ENCODE data around the gene MAGI2. TPM values are rescaled to one million over a fixed set of nuclear protein-coding genes. Genes with fewer than 3 reads are reported as not detected.

Gene MAGI2
- total RNA-seq, 1 experiment from 2014 or later: 0.22 TPM

DNA sequence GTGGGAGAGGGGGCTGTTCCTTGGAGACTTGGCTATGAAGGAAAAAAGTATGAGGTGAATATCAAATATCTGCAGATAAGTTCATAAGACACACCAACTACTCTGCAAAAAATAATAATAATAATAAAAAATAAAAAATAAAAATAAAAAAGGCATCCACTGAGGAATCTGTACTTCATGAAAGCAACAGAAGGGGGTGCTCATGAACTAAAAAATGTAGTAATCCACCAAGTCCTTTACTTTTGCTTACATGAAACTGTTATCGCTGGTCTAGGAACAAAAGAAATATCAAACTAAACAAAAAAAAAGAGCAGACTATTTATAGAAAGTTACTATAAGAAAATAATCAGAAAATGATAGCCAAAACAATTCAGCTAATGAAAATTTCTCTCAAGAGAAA is 1075.9 kb downstream of the MAGI2 start:
- Histone ChIP-seq H3K79me2 (ENCODE audit: insufficient read depth, low read length) (no peaks in the 10 kb centered on the region), H3K4me2 (ENCODE audit: low read length) (no peak overlapping the region), H3K9me3 (ENCODE audit: control insufficient read depth in 1 of 2, insufficient read depth in 1 of 2, low read depth in 1 of 2, low read length in 2 of 2) (no peaks in the 10 kb centered on the region), H2AFZ (ENCODE audit: low read depth, low read length, poor library complexity, severe bottlenecking) (no peak overlapping the region), H3K9ac (ENCODE audit: low read length) (no peak overlapping the region), H3K36me3 (ENCODE audit: control insufficient read depth in 1 of 2, insufficient read depth in 2 of 2, low read length in 2 of 2) (no peaks in the 10 kb centered on the region), H3K9me2 (ENCODE audit: insufficient read depth) (no peaks in the 10 kb centered on the region), H3K4me3 (replicated peaks in 1 of 2; ENCODE audit: low read depth in 1 of 2, low read length in 2 of 2) (no peak overlapping the region), H4K20me1 (ENCODE audit: insufficient read depth) (no peaks in the 10 kb centered on the region), H3K27ac (ENCODE audit: low read depth, low read length) (no peak overlapping the region), H3K4me1 (ENCODE audit: control insufficient read depth in 1 of 2, insufficient read depth in 2 of 2, low read length in 2 of 2) (no peaks in the 10 kb centered on the region), H3K27me3 (ENCODE audit: insufficient read depth, low read length) (peaks cover 20% of the 10 kb centered on the region; the same call in 1 of the 2 replicates)
- RAD21 ChIA-PET (ENCODE audit: low non-redundant PET in 1 of 2, low total read pairs in 2 of 2, uncharacterized antibody in 2 of 2, unreplicated experiment in 2 of 2): no interaction called here
- TF ChIP-seq RAD21 (IDR thresholded peaks at IDR 0.05; ENCODE audit: low read depth) (0 out of 2 replicates have a peak, but pooled peaks have one; percentile 7), SIN3A (IDR thresholded peaks at IDR 0.05; ENCODE audit: low read depth) (no peak)
- intact Hi-C loops (cut with micrococcal nuclease): no loop called here
- CTCF ChIA-PET: no interaction called here
- POLR2A ChIA-PET: no interaction called here
- no TSS peak for BruUV-seq (replicated peaks)
- ATAC-seq (no peak), DNase-seq (ENCODE audit: low read depth, low spot score) (no peak)

DNA sequence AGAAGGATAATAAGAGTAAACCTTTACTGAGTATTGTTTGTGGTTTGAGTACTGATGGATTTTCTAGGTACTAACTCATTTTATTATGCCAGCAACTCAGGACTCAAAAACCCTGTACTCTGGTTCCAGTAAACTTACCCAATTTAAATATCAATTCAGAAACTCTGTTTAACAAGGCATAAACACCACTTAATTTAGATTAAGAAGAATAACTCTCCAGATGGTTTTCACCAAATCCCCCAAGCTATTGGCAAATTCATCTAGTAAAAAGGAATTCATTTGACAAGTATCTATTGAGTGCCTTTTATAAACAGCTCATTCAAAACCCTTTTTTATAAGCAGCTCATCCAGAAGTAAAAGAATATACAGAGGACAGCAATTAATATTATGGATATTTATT is 1082.5 kb downstream of the MAGI2 start:
- Histone ChIP-seq H3K4me2 (ENCODE audit: low read length) (no peak overlapping the region), H4K20me1 (ENCODE audit: insufficient read depth) (no peaks in the 10 kb centered on the region), H3K9ac (ENCODE audit: low read length) (no peak overlapping the region), H3K79me2 (ENCODE audit: insufficient read depth, low read length) (no peaks in the 10 kb centered on the region), H3K36me3 (ENCODE audit: control insufficient read depth in 1 of 2, insufficient read depth in 2 of 2, low read length in 2 of 2) (no peaks in the 10 kb centered on the region), H3K9me2 (ENCODE audit: insufficient read depth) (no peaks in the 10 kb centered on the region), H3K4me3 (replicated peaks in 1 of 2; ENCODE audit: low read depth in 1 of 2, low read length in 2 of 2) (no peak overlapping the region), H3K27me3 (ENCODE audit: insufficient read depth, low read length) (peaks cover 37% of the 10 kb centered on the region), H3K9me3 (ENCODE audit: control insufficient read depth in 1 of 2, insufficient read depth in 1 of 2, low read depth in 1 of 2, low read length in 2 of 2) (no peaks in the 10 kb centered on the region), H2AFZ (ENCODE audit: low read depth, low read length, poor library complexity, severe bottlenecking) (no peak overlapping the region), H3K4me1 (ENCODE audit: control insufficient read depth in 1 of 2, insufficient read depth in 2 of 2, low read length in 2 of 2) (no peaks in the 10 kb centered on the region), H3K27ac (ENCODE audit: low read depth, low read length) (no peak overlapping the region)
- BruUV-seq (replicated peaks): no TSS peak
- DNase-seq (ENCODE audit: low read depth, low spot score) (no peak), ATAC-seq (no peak)
- ChIA-PET RAD21 (ENCODE audit: low non-redundant PET in 1 of 2, low total read pairs in 2 of 2, uncharacterized antibody in 2 of 2, unreplicated experiment in 2 of 2) (no interaction called here), POLR2A (no interaction called here), CTCF (no interaction called here)
- intact Hi-C loops (cut with micrococcal nuclease): no loop called here
- no peak for TF ChIP-seq EZH2 (IDR thresholded peaks at IDR 0.05)
- no peak for TF ChIP-seq RAD21 (IDR thresholded peaks at IDR 0.05; ENCODE audit: low read depth)
- TF ChIP-seq ELF1 (IDR thresholded peaks at IDR 0.05; ENCODE audit: borderline replicate concordance, low read depth): no peak
- no peak for TF ChIP-seq ZFX (IDR thresholded peaks at IDR 0.05)
- no peak for TF ChIP-seq ZBTB33 (IDR thresholded peaks at IDR 0.05; ENCODE audit: extremely low read depth, insufficient replicate concordance, low read length)
- no peak for TF ChIP-seq TCF7L2 (IDR thresholded peaks at IDR 0.05; ENCODE audit: borderline replicate concordance, extremely low read depth, insufficient read depth, insufficient read length)
- TF ChIP-seq FOSL1 (IDR thresholded peaks at IDR 0.05; ENCODE audit: low read depth): no peak
- TF ChIP-seq SRF (IDR thresholded peaks at IDR 0.05; ENCODE audit: low read depth): no peak
- no peak for TF ChIP-seq CBX3 (IDR thresholded peaks at IDR 0.05; ENCODE audit: low read depth)
- no peak for TF ChIP-seq ATF3 (IDR thresholded peaks at IDR 0.05)
- TF ChIP-seq, protein P1, sequence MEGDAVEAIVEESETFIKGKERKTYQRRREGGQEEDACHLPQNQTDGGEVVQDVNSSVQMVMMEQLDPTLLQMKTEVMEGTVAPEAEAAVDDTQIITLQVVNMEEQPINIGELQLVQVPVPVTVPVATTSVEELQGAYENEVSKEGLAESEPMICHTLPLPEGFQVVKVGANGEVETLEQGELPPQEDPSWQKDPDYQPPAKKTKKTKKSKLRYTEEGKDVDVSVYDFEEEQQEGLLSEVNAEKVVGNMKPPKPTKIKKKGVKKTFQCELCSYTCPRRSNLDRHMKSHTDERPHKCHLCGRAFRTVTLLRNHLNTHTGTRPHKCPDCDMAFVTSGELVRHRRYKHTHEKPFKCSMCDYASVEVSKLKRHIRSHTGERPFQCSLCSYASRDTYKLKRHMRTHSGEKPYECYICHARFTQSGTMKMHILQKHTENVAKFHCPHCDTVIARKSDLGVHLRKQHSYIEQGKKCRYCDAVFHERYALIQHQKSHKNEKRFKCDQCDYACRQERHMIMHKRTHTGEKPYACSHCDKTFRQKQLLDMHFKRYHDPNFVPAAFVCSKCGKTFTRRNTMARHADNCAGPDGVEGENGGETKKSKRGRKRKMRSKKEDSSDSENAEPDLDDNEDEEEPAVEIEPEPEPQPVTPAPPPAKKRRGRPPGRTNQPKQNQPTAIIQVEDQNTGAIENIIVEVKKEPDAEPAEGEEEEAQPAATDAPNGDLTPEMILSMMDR (IDR thresholded peaks at IDR 0.05 in 2 of 3, conservative IDR thresholded peaks at IDR 0.05 in 1 of 3; ENCODE audit: borderline replicate concordance in 1 of 3, insufficient read depth in 1 of 3, low read depth in 2 of 3, low read length in 2 of 3): no peak
- TF ChIP-seq CEBPB (IDR thresholded peaks at IDR 0.05; ENCODE audit: low read depth): no peak
- TF ChIP-seq, protein P2, sequence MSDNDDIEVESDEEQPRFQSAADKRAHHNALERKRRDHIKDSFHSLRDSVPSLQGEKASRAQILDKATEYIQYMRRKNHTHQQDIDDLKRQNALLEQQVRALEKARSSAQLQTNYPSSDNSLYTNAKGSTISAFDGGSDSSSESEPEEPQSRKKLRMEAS (IDR thresholded peaks at IDR 0.05): no peak
- no peak for TF ChIP-seq JUND (IDR thresholded peaks at IDR 0.05)
- no peak for TF ChIP-seq EZH2phosphoT487 (IDR thresholded peaks at IDR 0.05; ENCODE audit: borderline replicate concordance)
- TF ChIP-seq POLR2A (IDR thresholded peaks at IDR 0.05; ENCODE audit: borderline replicate concordance, extremely low read depth, insufficient read depth, insufficient read length): no peak
- TF ChIP-seq SIN3A (IDR thresholded peaks at IDR 0.05; ENCODE audit: low read depth): no peak
- no peak for TF ChIP-seq POLR2AphosphoS5 (IDR thresholded peaks at IDR 0.05; ENCODE audit: low read depth, low read length)
